Measurements from ENCODE around the gene TBP. TPM values are rescaled to one million over a fixed set of nuclear protein-coding genes. Genes with fewer than 3 reads are reported as not detected.
"Not testable (repeated sequence)": the region's sequence is repeated elsewhere in the genome, so short reads cannot be mapped to it uniquely, and the experiment has no call there.

TBP gene
- total and polyA plus RNA-seq, 12 donors = 10.4 to 27.8 (median 15.1) TPM

GRCh38 chr6:170506446-170506845 is 47.7 kb upstream of the TBP start:
- Histone ChIP-seq H3K9me3 (replicated peaks in 1 of 3) (no peaks in the 10 kb centered on the region), H3K4me1 (replicated peaks in 1 of 2) (no peaks in the 10 kb centered on the region), H3K36me3 (replicated peaks in 1 of 2) (no peaks in the 10 kb centered on the region), H3K27ac (no peak overlapping the region), H3K27me3 (no peaks in the 10 kb centered on the region), H3K4me3 (no peak overlapping the region)
- intact Hi-C loops (cut with DNase I) = no loop called here
- WGBS, 4 donors = 58 to 64% (median 63%) methylated on average over 4 of the region's 4 CpGs
- DNase-seq = no peak
- no peak for TF ChIP-seq POLR2A (IDR thresholded peaks at IDR 0.05)
- TF ChIP-seq, protein P1, sequence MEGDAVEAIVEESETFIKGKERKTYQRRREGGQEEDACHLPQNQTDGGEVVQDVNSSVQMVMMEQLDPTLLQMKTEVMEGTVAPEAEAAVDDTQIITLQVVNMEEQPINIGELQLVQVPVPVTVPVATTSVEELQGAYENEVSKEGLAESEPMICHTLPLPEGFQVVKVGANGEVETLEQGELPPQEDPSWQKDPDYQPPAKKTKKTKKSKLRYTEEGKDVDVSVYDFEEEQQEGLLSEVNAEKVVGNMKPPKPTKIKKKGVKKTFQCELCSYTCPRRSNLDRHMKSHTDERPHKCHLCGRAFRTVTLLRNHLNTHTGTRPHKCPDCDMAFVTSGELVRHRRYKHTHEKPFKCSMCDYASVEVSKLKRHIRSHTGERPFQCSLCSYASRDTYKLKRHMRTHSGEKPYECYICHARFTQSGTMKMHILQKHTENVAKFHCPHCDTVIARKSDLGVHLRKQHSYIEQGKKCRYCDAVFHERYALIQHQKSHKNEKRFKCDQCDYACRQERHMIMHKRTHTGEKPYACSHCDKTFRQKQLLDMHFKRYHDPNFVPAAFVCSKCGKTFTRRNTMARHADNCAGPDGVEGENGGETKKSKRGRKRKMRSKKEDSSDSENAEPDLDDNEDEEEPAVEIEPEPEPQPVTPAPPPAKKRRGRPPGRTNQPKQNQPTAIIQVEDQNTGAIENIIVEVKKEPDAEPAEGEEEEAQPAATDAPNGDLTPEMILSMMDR (IDR thresholded peaks at IDR 0.05) = no peak

GRCh38 chr6:170507728-170508127 is 46.4 kb upstream of the TBP start:
- WGBS, 4 donors = 85 to 96% (median 89%) methylated on average over 2 of the region's 2 CpGs
- DNase-seq; H3K27ac ChIP-seq; H3K27me3 ChIP-seq; H3K36me3 ChIP-seq (replicated peaks in 1 of 2); H3K4me1 ChIP-seq (replicated peaks in 1 of 2); intact Hi-C loops (cut with DNase I); H3K4me3 ChIP-seq; H3K9me3 ChIP-seq (replicated peaks in 1 of 3): not testable (repeated sequence)

DNA sequence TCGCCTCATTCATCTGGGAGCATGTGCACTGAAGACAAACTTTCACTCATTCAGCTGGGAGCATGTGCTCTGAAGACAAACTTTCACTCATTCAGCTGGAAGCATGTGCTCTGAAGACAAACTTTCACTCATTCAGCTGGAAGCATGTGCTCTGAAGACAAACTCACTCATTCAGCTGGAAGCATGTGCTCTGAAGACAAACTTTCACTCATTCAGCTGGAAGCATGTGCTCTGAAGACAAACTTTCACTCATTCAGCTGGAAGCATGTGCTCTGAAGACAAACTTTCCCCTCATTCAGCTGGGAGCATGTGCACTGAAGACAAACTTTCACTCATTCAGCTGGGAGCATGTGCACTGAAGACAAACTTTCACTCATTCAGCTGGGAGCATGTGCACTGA is 45.9 kb upstream of the TBP start:
- H3K4me3 ChIP-seq; intact Hi-C loops (cut with DNase I); H3K27ac ChIP-seq; H3K27me3 ChIP-seq; H3K4me1 ChIP-seq (replicated peaks in 1 of 2); H3K36me3 ChIP-seq (replicated peaks in 1 of 2); DNase-seq; H3K9me3 ChIP-seq (replicated peaks in 1 of 3): not testable (repeated sequence)
- WGBS, 4 donors = 80 to 83% methylated on average over 1 of the region's 1 CpG; no CpG with 5 or more reads in 2 of the 4 donors

DNA sequence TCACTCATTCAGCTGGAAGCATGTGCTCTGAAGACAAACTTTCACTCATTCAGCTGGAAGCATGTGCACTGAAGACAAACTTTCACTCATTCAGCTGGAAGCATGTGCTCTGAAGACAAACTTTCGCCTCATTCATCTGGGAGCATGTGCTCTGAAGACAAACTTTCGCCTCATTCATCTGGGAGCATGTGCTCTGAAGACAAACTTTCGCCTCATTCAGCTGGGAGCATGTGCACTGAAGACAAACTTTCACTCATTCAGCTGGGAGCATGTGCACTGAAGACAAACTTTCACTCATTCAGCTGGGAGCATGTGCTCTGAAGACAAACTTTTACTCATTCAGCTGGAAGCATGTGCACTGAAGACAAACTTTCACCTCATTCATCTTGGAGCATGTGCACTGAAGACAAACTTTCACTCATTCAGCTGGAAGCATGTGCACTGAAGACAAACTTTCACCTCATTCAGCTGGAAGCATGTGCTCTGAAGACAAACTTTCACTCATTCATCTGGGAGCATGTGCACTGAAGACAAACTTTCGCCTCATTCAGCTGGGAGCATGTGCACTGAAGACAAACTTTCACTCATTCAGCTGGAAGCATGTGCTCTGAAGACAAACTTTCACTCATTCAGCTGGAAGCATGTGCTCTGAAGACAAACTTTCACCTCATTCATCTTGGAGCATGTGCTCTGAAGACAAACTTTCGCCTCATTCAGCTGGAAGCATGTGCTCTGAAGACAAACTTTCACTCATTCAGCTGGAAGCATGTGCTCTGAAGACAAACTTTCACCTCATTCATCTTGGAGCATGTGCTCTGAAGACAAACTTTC is 45.1 kb upstream of the TBP start:
- WGBS, 4 donors = 83 to 89% (median 86%) methylated on average over 5 of the region's 5 CpGs
- H3K27me3 ChIP-seq; H3K36me3 ChIP-seq (replicated peaks in 1 of 2); H3K4me1 ChIP-seq (replicated peaks in 1 of 2); DNase-seq; intact Hi-C loops (cut with DNase I); H3K4me3 ChIP-seq; H3K27ac ChIP-seq; H3K9me3 ChIP-seq (replicated peaks in 1 of 3): not testable (repeated sequence)

GRCh38 chr6:170509723-170510018 is 44.5 kb upstream of the TBP start:
- no peak for TF ChIP-seq POLR2A (IDR thresholded peaks at IDR 0.05)
- TF ChIP-seq, protein P1 (IDR thresholded peaks at IDR 0.05) = no peak
- Histone ChIP-seq H3K4me3 (no peak overlapping the region), H3K27me3 (no peaks in the 10 kb centered on the region), H3K9me3 (replicated peaks in 1 of 3) (no peaks in the 10 kb centered on the region), H3K4me1 (replicated peaks in 1 of 2) (no peaks in the 10 kb centered on the region), H3K27ac (no peak overlapping the region), H3K36me3 (replicated peaks in 1 of 2) (no peaks in the 10 kb centered on the region)
- 88 to 96% (median 89%) methylated on average over 3 of the region's 3 CpGs for WGBS, 4 donors
- no peak for DNase-seq
- intact Hi-C loops (cut with DNase I) = no loop called here

DNA sequence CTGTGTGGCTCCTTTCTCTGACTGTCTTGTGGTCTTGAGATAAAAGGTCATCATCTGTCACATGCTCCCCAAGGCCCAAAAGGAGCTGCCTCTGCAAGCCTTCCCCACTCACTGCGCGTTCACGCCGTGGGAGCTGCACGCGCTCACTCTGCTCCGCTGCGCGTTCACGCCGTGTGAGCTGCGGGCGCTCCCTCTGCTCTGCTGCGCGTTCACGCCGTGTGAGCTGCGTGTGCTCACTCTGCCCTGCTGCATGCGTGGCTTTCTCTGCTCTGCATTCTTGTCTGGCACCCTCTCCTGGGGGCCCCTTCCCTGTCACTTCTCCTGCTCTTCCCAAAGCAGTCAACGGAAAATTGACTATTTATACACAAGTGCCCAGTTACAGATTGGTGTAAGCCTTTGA is 43.5 kb upstream of the TBP start:
- no peak for DNase-seq
- no peaks in the 10 kb centered on the region for H3K36me3 ChIP-seq (replicated peaks in 1 of 2)
- no peaks in the 10 kb centered on the region for H3K9me3 ChIP-seq (replicated peaks in 1 of 3)
- no peaks in the 10 kb centered on the region for H3K4me1 ChIP-seq (replicated peaks in 1 of 2)
- H3K27me3 ChIP-seq = no peaks in the 10 kb centered on the region
- H3K4me3 ChIP-seq = no peak overlapping the region
- H3K27ac ChIP-seq = no peak overlapping the region
- no peak for TF ChIP-seq POLR2A (IDR thresholded peaks at IDR 0.05)
- TF ChIP-seq, protein P1 (IDR thresholded peaks at IDR 0.05) = no peak
- intact Hi-C loops (cut with DNase I) = no loop called here
- WGBS, 4 donors = 93 to 95% (median 94%) methylated on average over 20 of the region's 20 CpGs

All from adrenal gland (tissue), 12 donors.